GM12878 (cell line): Measurements from ENCODE around the gene RETREG2.
A peak's percentile ranks its signal among the peaks of the same experiment; 100 is the strongest.

Experiments used
- ATF3 ChIP-seq: IDR thresholded peaks from 2 replicates; pipeline ENCODE4 v1.6.1; 2011; ENCODE audit warnings: low read depth, mild to moderate bottlenecking, low read length, moderate library complexity, borderline replicate concordance; ENCODE audit errors: extremely low read depth
- ESRRA ChIP-seq: IDR thresholded peaks from 2 replicates; pipeline ENCODE4 v1.6.1; 2012; ENCODE audit warnings: mild to moderate bottlenecking, low read length, improper control_type of control experiment
- NFIC ChIP-seq: IDR thresholded peaks from 2 replicates; pipeline ENCODE4 v1.6.1; 2012; ENCODE audit warnings: low read depth, mild to moderate bottlenecking, inconsistent platforms, low read length, moderate library complexity
- PAX8 ChIP-seq: fragments of 450-650 bp; IDR thresholded peaks from 2 replicates; pipeline ENCODE4 v1.6.1; 2017; ENCODE audit warnings: mild to moderate bottlenecking, moderate library complexity
- POLR2A ChIP-seq: IDR thresholded peaks from 2 replicates; pipeline ENCODE4 v1.6.1; 2011; ENCODE audit warnings: low read depth, mild to moderate bottlenecking, low read length
- POLR2AphosphoS5 ChIP-seq: IDR thresholded peaks from 2 replicates; pipeline ENCODE4 v1.6.1; 2011; ENCODE audit warnings: mild to moderate bottlenecking, low read length, inconsistent platforms

- peak; percentile 4; the same call in 1 of the 2 replicates for TF ChIP-seq POLR2AphosphoS5
- no peak for TF ChIP-seq ESRRA
- TF ChIP-seq PAX8, result no peak
- no peak for TF ChIP-seq ATF3
- no peak for TF ChIP-seq POLR2A
- no peak for TF ChIP-seq NFIC
Observed at GRCh38 chr2:219230059-219230540, 52.0 kb downstream of the RETREG2 start.
